Raji (cell line): Measurements from ENCODE around the gene CA5A.
A peak's percentile ranks its signal among the peaks of the same experiment; 100 is the strongest.

Source experiments
- POLR2A ChIP-seq: IDR thresholded peaks from 2 replicates; pipeline ENCODE4 v1.6.1; 2011; ENCODE audit warnings: low read depth, low read length, control low read depth; ENCODE audit not compliant: insufficient read depth

Gene CA5A

DNA sequence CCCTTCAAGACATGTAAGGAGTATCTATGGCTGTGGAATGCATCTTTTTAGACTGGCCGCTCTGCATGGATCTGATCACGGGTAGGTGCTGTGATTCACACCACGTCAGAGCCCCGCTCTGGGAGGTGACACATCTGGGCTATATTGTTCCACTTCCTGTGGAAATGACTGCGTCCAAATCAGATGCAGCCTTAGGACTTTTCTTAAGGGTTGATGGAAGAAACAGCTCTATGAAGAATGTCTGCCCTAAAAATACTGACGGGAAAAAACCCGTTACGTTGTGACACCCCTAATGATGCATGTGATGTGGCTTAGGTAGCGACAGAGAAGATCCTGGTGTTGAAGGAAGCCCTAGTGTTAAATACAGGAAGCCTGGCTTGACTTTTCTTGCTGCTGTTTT, 27.1 kb upstream of the CA5A start:
- TF ChIP-seq POLR2A: no peak

DNA sequence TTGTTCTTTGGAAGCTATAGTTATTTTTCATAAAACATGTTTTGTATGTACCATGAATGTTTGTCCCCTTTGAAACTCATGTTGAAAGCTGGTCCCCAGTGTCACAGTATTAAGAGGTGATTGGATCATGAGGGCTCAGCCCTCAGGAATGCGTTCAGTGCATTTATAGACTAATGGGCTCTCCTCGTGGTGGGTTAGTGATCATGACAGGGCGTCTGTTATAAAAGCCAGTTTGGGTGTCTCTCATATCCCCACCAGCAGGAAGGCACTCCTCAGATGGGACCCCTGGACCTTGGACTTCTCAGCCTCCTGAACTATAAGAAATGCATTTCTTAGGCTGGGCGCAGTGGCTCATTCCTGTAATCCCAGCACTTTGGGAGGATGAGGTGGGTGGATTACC, 25.3 kb upstream of the CA5A start:
- no peak for TF ChIP-seq POLR2A

DNA sequence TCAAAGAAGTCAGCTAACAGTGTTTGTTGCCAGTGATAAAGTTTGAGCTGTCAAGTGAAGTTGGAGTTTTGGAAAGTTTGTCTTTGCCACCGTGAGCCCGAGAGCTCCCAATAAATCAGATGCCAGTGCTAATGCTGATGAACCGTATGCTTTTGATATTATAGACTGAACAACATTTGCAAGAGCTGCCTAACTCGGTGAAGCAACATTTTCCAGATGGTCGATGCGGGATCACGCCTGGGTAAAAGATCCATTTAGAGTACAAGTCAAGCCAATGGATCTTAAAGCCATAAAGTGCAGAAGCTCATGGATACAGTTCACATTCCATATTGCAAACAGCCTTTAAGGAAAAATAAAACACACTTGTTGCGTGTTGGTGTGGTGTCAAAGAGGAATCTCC, 24.5 kb upstream of the CA5A start:
- TF ChIP-seq POLR2A: no peak

DNA sequence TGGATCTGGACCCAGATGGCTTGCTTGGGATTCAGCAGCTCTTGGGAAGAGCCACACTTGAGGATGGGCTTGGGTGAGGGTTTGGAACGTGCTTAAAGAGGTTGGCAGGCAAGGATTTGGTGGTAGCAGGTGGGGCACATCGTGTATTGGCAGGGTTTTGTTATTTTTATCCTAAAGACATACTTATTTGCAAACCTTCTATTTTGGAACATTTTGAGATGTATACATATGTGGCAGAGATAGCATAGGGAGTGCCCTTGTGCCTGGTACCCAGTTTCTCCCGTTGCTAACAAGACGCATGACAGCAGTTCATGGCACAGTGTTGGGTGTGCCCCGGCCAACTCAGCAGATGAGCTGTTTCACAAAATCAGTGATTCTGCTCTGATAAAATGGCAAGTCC, 24.0 kb upstream of the CA5A start:
- no peak for TF ChIP-seq POLR2A

DNA sequence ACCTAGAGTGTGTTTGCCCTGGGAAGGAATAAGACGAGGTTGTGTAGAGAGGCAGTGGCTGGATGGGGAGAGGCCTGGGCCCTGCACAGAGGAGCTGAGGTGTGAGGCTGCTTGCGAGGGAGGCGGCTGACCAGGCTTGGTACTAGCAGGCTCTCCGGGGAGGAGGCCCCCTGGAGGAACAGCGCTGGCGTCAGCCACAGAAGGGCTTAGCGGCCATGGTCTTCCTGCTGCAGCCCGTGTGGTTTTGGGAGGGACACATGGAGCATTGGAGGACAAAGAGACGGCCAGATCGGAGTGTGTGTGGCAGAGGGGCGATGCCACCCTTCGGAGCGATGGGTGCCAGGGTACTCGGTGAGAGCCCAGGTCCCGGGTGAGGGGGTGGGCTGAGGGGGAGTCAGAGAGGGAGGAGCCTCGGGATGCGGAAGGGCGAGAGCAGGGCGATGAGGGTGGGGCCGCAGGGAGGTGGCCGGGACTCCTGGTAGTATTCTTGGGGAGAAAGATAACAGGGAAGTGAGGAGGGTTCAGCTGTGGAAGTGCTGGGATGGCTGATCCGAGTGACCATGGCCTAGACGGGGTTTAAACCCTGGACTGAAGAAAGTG, 23.2 kb upstream of the CA5A start:
- no peak for TF ChIP-seq POLR2A

- no peak for TF ChIP-seq POLR2A
Observed at GRCh38 chr16:87958632-87959031, 22.3 kb upstream of the CA5A start.

DNA sequence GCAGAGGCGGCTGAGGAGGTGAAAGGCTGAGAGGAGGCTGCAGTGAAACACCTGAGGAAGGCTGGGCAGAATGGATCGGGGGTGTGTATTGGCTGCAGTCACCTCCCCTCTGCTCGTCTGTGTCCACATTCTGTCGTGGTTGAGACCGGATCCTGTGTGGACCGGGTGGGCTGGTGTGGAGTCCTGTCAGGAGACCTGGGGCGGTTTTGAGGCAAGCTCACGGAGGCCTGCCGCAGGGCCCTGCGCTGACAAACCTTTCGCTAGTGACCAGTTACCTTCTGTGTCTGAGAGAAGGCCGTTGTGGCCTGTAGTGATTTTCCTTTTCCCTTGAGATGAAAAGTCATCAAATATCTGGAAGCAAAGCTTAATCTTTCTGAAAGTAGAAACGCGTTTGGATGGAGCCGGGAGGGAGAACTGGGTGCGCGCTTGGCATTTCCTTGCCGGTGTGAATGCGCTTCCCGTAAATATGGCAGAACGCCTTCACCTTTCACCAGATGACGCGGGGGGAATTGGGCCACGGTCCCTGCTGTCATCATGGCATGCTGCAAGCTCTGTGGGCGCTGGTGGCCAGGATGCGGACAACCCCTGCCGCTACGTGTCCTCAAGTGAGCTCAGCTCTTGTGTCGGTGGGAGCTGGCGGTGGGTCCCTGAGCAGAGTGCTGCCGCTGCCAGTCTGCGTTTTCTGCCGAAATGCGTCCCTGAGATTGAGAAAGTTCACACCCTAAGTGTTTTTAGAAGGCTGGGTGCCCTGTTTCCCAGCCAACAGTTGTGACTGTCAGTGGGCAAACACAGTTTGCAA, 21.2 kb upstream of the CA5A start:
- no peak for TF ChIP-seq POLR2A

GRCh38 chr16:87956365-87957231, 20.3 kb upstream of the CA5A start:
- no peak for TF ChIP-seq POLR2A

GRCh38 chr16:87956098-87956364, 19.7 kb upstream of the CA5A start:
- TF ChIP-seq POLR2A: no peak

DNA sequence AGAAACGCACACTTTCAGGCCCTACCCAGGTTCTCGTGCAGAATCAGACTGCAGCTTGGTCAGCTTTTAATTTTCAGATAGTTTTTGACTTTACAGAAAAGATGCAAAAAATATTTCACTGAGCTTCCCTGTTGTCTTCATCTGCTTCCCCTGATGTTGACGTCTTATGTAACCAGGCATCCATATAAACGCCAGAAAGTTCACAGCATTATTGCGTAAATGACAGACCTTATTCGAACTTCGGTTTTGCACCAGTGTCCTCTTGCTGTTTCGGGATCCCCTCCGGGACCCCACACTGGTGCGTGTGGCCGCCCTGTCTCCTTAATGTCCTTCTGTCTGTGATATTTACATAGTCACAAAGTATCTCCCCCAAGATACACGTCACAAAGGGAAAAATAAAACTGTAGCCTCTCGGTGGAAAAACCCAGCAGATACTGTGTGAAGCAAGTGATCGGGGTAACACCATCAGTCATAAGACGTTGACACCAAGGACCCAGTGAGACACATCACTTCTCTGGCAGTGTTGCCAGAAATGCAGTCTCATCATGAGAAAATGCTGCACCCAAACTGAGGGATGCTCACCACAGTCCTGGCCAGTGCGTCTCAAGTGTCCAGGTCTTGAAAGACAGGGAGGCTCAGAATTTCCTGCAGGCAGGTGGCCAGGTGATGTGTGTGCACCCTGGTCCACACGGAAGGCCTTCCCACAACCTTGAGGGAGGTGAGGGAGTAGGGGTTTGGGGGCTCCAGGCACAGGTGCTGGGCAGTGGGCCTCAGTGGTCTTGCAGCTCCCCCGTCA, 19.2 kb upstream of the CA5A start:
- TF ChIP-seq POLR2A: no peak

GRCh38 chr16:87954826-87955225, 18.5 kb upstream of the CA5A start:
- no peak for TF ChIP-seq POLR2A

DNA sequence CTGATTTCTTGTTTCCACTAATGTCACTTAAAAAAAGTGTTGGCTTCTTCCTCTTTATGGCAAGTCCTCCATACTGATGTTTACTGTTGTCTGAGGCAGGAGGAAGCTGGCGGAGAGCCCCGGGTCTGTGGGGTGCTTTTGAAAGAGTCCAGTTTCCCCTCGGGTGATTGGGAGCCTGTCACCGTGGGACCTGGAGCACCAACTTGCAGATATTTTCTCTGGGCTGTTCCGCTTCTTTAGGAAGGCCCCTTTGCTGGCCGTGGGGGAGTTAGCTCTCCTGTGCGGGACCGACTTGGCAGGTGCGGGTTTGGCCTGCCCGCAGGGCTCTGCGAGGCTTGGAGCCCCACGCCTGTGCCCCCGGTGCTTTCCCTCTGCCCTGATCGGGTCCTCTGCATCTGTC, 18.0 kb upstream of the CA5A start:
- no peak for TF ChIP-seq POLR2A

DNA sequence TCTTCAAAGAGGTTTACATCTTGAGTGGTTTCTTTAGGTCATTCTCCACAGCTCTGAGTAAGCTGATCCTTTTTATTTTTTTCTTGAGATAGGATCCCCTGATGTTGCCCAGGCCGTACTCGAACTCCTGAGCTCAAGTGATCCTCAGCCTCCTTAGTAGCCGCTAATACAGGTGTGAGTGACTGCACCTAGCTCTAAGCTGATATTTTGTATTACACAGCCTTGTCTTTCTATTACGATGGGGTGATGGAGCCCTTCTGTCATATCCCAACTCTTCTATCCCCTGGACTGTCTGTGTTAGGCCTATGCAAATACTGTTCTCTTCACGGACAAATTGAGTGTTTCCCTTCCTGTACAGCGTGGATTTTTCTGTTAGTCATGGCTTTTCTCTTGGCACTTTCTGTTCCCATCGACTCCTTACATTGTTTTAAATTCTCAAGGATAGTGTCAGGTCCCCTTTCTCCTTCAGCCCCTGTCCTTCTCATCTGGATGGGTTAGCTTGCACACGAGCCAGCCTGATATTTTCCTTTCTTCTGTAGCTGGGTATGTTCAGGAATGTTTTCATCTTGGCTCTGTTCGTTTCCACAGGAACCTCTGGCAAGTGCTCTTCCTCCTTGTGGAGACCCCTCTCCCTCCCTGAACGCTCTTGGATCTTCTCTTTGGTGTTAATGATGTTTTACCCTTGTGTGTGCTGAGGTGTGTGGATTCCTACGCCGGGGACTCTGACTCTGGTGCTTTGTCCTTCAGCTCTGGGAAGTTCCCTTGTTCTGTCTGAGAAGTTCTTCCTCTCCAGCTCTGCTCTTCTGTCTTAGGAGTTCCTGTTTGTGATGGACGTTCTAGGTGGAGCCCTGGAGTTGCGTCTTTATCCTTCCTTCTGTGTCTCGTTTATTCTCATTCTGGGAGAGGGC, 17.2 kb upstream of the CA5A start:
- 0 out of 2 replicates have a peak, but pooled peaks have one; percentile 21 for TF ChIP-seq POLR2A

DNA sequence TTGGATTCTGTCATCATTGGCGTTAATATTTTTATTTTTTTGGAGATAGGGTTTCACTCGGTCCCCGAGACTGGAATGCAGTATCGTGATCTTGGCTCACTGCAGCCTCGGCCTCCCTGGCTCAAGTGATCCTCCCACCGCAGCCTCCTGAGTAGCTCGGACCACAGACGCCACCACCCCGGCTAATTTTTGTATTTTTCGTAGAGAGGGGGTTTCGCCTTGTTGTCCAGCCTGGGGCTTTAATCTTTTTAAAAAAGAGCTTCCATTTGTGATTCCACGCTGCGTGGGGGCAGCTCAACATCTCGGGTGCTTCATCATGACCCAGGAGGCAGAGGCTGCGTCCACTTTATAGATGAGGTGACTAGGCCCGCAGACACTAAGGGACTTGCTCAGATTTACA, 16.4 kb upstream of the CA5A start:
- TF ChIP-seq POLR2A: no peak
